ENCODE measurements around the gene FAM135A.
"Not testable (repeated sequence)": the region's sequence is repeated elsewhere in the genome, so short reads cannot be mapped to it uniquely, and the experiment has no call there.

FAM135A gene

GRCh38 chr6:70456735-70457134 lies 43.4 kb downstream of the FAM135A start:
- in situ Hi-C loops (cut with MboI; ENCODE audit: low sequenced_read_pairs) = no loop called here

GRCh38 chr6:70459235-70459634 lies 45.9 kb downstream of the FAM135A start:
- in situ Hi-C loops (cut with MboI; ENCODE audit: low sequenced_read_pairs) = no loop called here

- in situ Hi-C loops (cut with MboI; ENCODE audit: low sequenced_read_pairs) = not testable (repeated sequence)
Observed at GRCh38 chr6:70459699-70460098, 46.4 kb downstream of the FAM135A start.

- in situ Hi-C loops (cut with MboI; ENCODE audit: low sequenced_read_pairs) = no loop called here
Observed at GRCh38 chr6:70470016-70470415, 56.7 kb downstream of the FAM135A start.

- in situ Hi-C loops (cut with MboI; ENCODE audit: low sequenced_read_pairs) = not testable (repeated sequence)
Observed at GRCh38 chr6:70470510-70470909, 57.2 kb downstream of the FAM135A start.

- in situ Hi-C loops (cut with MboI; ENCODE audit: low sequenced_read_pairs) = no loop called here
Observed at GRCh38 chr6:70474751-70475150, 61.4 kb downstream of the FAM135A start.

GRCh38 chr6:70479236-70479635 lies 65.9 kb downstream of the FAM135A start:
- in situ Hi-C loops (cut with MboI; ENCODE audit: low sequenced_read_pairs) = no loop called here

GRCh38 chr6:70486638-70487037 lies 73.3 kb downstream of the FAM135A start:
- in situ Hi-C loops (cut with MboI; ENCODE audit: low sequenced_read_pairs) = not testable (repeated sequence)

GRCh38 chr6:70489364-70489763 lies 76.1 kb downstream of the FAM135A start:
- in situ Hi-C loops (cut with MboI; ENCODE audit: low sequenced_read_pairs) = no loop called here

- in situ Hi-C loops (cut with MboI; ENCODE audit: low sequenced_read_pairs) = no loop called here
Observed at GRCh38 chr6:70494833-70495232, 81.5 kb downstream of the FAM135A start.

- in situ Hi-C loops (cut with MboI; ENCODE audit: low sequenced_read_pairs) = not testable (repeated sequence)
Observed at GRCh38 chr6:70495790-70496189, 82.5 kb downstream of the FAM135A start.

- in situ Hi-C loops (cut with MboI; ENCODE audit: low sequenced_read_pairs) = no loop called here
Observed at GRCh38 chr6:70502484-70502883, 89.2 kb downstream of the FAM135A start.

- in situ Hi-C loops (cut with MboI; ENCODE audit: low sequenced_read_pairs) = no loop called here
Observed at GRCh38 chr6:70503813-70504465, 90.6 kb downstream of the FAM135A start.

GRCh38 chr6:70506321-70506720 lies 93.0 kb downstream of the FAM135A start:
- in situ Hi-C loops (cut with MboI; ENCODE audit: low sequenced_read_pairs) = no loop called here

GRCh38 chr6:70507161-70507560 lies 93.9 kb downstream of the FAM135A start:
- in situ Hi-C loops (cut with MboI; ENCODE audit: low sequenced_read_pairs) = no loop called here

- in situ Hi-C loops (cut with MboI; ENCODE audit: low sequenced_read_pairs) = no loop called here
Observed at GRCh38 chr6:70508953-70509352, 95.6 kb downstream of the FAM135A start.

- in situ Hi-C loops (cut with MboI; ENCODE audit: low sequenced_read_pairs) = no loop called here
Observed at GRCh38 chr6:70510600-70510999, 97.3 kb downstream of the FAM135A start.

GRCh38 chr6:70518723-70519122 lies 105.4 kb downstream of the FAM135A start:
- in situ Hi-C loops (cut with MboI; ENCODE audit: low sequenced_read_pairs) = no loop called here

GRCh38 chr6:70520575-70520974 lies 107.3 kb downstream of the FAM135A start:
- in situ Hi-C loops (cut with MboI; ENCODE audit: low sequenced_read_pairs) = no loop called here

- in situ Hi-C loops (cut with MboI; ENCODE audit: low sequenced_read_pairs) = no loop called here
Observed at GRCh38 chr6:70524721-70525286, 111.5 kb downstream of the FAM135A start.

- in situ Hi-C loops (cut with MboI; ENCODE audit: low sequenced_read_pairs) = no loop called here
Observed at GRCh38 chr6:70527071-70527737, 113.9 kb downstream of the FAM135A start.

GRCh38 chr6:70530023-70530422 lies 116.7 kb downstream of the FAM135A start:
- in situ Hi-C loops (cut with MboI; ENCODE audit: low sequenced_read_pairs) = no loop called here
